Suppressor macrophage (primary cell): ENCODE data around the gene TIGIT.

ENCODE experiments used
- DNase-seq, 4 experiments: peaks; one replicate each; pipeline ENCODE4 v3.0.0-alpha.2; 2020 to 2022

The TIGIT gene

DNA sequence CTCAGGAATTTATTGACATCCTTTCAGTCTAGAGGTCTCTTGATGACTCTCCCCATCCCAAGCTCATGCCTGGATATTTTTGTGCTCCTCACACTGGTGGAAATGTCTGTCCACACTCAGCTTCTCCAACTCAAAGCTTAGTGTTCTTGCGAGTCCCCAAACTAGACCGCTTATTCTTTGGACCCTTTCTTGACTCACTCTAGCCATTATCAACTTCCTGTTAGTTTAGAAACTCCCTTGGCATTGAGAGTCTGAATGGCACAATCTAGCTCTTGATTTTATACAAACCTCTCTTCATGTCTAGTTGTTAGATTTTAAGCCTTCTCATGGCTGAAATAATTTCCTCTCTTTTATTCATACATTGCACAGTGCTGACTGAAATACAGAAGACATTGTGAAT lies 19.6 kb downstream of the TIGIT start:
- no peak for DNase-seq

DNA sequence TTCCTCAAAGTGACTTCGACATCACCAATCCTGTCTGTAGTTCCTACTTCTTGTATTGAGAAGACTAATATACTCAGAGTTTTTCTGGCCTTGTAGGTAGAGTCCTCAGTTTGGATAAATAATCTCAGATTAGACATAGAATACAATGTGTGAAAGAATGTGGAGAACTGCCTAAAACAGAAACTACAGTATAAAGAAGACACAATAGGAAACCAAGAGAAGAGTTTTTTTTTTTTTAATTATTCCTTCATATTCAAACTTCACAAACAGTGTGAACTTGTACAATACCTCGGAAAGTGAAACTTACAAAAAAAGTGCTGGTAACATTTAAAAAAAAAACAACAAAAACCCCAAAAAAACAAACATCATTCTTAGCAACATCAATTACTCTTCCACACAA lies 20.5 kb downstream of the TIGIT start:
- DNase-seq: no peak

DNA sequence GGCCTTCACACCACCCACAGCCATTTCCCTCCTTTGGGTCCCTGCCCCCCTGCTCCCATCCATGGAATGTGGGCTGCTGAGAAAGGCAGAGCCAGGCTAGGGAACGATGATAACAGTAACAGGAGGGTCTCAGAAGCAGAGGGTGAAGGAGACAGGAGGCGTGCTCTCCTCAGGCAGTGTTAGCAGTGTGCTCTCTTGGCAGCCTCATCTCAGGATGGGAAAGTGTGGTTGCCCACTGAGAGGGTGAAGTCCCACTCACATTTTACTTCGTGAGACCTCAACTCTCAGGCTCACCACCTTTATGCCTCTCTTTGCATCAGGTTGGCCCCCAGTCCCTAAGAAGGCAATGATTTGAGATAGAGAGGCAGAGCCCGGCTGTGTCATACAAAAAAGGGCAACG lies 24.5 kb downstream of the TIGIT start:
- DNase-seq: no peak

DNA sequence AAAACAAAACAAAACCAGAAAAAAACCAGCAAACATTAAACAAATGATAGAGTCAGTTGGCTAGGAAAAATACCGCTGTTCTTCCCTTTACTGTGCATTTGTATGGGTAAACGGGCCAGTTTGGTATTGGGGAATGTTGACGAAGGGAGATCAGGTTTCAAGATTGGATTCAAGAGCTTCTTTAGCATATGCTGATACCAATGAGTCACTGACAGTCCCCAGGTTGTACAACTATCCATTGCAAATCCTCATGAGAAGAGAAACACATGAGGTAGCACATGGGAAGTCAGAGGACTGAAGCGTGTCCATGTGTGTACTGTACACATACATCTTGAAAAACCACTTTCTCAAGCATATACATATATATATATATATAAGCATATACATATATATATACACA lies 25.6 kb downstream of the TIGIT start:
- no peak for DNase-seq

DNA sequence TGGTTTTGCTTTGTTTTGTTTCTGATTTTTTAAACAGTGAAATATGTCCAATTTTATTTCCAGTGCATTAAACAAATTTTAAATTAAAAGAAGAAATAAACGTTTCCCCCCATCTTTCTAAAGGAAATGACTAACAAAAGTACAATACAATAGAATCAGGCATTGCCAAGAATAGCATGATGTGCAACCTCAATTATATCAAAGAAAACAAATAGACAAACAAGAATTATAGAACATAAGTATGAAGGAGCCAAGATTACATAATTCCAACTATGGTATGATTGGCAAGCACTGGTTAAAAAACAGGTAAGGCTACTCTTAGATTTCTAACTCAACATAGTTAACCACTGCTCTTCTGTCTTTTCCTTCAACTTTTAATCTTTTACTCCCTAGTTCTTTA lies 26.4 kb downstream of the TIGIT start:
- DNase-seq: no peak

DNA sequence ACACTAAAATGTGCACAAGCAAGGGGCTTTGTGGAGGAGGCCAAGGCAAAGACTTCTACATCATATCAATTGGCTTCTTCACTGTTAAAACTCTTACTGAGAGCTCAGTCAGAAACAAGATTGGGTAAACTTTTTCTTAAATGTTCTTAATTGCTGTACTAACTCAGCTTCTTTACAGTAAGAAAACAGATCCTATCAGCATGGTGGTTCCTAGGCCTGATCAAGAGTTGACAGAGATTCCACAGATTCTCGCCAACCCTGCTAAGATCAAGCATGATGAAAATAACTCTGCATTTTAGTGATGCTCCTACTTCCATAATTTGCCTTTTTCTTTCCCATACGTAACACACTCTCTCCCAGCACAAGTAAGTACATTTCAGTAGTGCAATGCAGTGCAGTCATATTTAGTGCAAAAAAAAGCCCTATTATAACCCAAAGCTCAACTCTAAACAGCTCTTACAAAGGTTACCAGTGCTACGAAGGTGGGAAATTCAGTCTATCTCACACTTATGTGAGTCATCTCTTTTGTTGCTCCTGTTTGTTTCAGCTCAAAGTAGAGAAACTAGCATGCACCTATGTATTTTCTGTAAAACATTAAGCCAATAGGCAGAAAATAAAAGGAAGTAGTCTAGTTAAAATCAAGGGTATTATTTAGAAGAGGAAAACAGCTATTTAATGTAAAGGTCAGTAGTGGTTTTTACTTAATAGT lies 29.9 kb downstream of the TIGIT start:
- no peak for DNase-seq

DNA sequence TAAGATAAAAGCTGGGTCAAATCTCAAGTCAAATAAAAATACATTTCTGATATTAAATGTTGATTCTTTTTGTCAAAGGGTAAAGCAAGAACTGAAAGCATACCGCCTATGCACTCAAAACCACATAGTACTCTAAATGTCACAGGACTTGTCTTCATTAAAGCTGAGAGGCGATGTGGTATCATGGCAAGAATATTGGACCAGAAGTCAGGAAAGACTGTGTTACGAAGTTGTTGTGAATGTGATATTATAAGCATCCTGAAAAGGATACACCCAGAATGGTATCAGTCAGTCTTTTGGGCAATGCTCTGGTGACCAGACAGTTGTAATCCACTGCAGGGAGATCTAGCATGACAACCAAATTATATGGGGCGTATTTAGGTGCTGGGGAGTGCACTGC lies 33.8 kb downstream of the TIGIT start:
- no peak for DNase-seq

DNA sequence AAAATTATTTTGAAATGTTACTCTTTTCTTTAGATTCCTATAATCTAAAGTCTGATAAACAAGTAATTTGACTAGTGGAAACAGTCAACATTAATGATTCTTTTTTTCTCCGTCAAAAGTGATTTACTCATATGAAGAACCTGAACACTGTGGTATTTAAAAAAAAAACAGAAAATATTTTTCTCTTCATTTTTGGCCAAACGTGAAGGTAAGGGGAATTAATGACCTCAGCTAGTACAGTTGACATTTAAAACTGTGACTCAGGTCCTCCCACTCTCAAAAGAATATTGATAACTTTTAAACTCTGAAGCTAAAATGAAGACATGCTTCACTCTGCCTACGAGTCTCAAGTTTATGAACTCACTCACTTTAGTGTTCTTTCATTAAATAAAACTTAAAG lies 34.5 kb downstream of the TIGIT start:
- DNase-seq: no peak

DNA sequence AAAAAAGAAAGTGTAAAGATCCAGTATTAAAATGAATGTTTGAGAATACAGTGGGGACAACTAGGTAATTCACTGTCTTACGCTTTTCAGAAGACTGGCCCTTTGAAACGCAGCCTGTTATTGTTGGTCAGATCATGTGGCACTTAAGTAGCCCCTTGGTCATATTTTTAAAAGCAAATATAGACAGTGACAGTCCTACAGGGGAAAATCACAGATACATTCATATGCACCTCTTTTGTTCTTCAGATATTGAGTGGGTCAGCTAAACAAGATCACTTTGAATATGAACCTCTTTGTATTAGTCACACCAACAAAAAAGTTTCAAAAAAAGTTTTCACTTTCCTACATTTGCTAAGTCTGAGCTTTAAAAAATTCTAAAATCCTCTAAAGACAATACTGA lies 36.0 kb downstream of the TIGIT start:
- no peak for DNase-seq

DNA sequence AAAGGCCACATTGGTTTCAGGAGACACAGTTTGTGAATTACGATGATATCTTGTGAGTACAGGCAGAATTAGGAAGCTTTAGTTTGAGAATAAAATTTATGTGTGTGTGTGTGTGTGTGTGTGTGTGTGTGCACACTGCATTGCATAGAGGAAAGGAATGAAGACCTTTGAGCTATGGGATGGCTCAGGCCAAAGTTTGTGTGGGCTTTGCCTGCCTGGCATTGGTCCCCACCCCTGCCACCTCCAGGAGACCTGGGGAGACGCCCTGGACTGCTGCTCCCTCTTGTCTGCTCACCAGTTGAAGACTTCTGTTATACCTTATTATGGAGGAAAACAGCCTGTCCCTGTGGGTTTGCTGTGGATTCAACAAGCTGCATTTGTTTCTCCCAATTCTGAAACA lies 37.2 kb downstream of the TIGIT start:
- no peak for DNase-seq

DNA sequence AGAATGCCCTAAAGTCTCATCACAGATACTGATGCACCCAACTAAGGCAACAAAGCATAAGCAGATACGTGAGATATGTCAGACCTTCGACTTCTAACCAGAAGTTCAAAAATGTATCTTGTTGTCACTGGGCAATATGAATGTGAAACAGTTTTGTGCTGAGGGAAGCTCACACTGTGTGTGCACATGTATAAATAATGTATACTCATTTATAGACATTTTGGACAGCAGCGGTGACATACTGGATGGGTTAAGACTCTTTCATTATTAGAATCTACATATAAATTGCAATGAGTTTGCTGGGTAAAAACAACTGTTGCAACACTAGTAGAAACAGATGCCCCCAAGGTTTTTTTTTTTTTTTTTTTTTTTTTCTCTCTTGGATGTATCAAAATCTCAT lies 37.9 kb downstream of the TIGIT start:
- no peak for DNase-seq

DNA sequence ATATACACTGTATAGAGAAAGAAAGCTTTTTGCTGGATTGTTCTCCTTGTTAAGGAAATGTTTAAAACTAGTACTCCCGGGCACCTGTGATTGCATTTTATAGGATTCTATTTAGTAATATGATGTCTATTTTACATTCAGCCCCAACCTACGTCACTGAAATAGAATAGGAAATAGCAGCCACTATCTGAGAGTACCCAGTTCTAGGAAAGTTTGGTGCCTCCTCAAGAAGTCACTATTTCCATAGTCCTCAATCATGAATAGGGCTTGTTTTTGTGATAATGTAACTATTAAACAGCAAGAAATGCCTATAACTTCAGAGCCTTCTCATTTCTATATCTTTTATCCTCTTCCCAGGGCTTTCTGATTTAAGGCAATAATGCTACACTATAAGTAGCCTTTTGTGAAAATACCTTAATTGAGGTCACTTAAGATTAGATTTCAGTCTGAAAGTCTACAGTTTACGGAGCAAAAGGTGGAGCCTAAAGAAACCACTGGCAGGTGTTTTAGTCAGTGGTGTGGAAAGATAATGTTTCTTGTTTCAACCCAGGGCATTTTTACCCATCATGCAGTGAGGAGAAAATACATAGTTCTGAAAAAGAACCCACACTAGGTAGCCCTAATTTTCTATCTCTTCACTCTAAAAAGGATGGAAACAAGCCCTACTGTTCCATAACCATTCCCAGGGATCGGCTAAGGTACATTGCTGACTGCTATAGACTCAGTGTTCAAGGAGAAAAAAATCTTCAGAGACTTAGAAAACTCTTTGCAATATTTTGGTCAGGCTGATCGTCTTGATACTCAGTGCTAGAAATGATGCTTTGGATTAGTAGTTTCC lies 38.7 kb downstream of the TIGIT start:
- no peak for DNase-seq

DNA sequence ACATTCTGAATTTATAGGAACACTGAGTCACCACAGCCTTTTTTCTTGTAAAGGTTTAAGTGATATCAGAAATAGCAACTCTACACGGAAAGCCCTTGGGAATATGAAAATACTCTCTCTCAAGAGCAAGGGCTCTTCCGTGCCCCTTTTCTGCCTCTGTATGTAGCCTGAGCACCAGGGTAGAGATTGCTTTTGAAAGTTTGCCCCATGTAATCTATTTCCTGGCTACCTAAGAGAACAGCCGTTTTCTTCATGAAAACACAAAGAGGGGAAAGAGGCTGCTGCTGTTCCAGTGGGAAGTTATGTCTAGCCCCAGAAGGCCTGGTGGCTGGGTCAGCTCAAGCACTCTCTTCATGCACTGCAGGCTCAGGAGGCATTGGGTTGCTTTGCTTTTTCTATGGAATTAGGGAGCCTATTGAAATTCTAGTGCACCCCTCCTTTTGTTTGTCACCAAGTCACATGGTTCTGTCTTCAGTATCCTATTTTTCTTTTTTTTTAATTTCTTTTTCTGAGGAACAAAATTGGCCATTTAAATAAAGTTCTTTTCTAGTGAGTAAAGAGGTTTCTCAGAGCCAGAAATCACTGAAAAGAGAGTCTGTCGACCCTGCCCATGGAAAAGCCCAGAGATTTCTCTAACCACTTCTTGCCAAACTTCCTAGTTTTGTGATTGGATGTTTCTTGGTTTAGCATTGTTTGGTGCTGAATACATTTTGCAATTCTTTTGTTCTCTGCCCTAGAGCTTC lies 39.5 kb downstream of the TIGIT start:
- no peak for DNase-seq

DNA sequence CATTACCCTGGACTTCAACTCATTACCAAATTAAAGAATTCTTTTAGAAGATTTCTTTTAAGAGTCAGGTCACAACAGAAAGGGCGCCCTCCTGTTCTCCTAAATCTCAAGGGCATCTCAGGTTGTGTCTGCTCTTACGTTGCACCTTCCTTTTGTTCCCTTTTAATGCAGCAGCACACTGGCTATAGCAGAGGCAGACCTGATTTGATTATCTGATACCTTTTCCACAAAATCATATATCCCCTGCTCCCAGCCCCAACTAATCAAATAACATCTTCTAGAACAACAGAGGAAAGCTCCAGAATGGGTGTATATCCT lies 40.1 kb downstream of the TIGIT start:
- no peak for DNase-seq

DNA sequence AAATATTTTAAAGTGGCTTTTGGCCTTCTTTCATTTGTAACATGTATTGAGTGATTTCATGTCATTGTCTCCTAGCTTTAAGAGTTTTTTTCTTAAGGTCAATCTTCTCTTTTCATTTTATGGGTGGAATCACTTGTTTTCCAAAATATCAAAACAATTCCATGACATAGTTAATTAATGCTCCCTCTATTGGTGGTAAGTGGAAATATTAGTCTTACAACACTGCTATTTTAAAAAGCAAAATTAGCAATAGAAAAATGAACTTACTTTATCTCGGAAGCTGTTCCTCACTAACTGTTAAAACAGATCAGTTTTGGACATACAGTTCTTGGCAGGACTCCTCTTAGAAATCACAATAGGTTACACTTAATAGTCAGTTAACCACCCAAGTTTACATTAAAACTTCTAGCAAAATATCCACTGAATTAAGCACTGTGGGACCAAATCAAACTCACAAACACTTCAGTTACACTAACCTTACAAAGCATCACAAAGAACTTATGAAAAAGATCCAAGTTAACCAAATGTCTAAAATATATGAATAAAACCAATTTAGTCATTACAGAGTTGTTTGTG lies 42.4 kb downstream of the TIGIT start:
- peak in 1 of 4 experiments; percentile 9 for DNase-seq

DNA sequence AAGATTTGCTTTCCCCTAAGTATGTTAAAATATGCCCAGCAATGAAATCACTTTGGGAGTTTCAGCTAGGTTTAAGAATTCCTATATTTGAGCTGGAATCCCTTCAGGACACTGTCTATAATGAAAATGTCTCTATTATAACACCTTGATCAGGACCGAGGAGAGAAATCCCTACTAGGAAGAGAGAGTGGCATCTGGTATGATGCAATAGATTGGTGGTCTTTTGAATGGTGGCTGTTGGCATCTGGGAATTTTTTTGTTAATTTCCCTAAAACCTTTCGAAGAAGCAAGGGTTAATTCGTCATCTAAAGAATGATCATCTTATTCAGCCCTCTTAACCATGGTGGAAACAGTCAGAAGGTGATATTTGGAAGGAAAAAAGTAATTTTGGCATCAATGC lies 43.0 kb downstream of the TIGIT start:
- DNase-seq: no peak

DNA sequence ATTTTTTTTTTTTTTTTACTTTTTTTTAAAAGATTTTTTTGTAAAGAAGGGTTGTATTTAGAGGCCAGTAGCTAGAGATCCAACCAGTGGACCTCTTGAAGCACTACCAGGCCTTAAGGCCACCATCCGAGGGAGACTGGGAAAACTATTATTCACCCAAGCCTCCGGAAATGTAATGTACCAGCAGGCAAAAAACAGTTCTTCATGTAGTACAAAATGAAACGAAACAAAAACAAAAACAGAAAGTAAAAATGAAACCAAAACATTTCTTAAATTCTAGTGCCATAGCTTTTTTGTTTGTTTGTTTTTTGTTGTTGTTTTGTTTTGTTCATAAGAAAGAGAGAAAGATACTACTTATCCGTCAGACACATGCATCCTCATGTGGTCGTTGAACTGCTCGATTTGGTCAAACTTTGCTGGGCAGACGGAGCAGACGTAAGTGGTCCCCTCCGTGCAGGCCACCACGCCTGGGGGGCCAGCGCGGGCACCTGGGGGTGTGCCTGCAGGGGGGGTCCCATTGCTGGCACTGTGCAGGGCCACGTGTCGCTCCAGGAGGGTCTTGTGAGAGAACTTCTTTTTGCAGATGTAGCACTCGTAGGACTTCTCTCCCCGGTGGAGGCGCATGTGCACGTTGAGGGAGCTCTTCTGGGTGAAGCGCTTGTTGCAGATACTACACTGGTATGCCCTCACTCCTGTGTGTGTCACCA lies 45.0 kb downstream of the TIGIT start:
- DNase-seq: no peak

DNA sequence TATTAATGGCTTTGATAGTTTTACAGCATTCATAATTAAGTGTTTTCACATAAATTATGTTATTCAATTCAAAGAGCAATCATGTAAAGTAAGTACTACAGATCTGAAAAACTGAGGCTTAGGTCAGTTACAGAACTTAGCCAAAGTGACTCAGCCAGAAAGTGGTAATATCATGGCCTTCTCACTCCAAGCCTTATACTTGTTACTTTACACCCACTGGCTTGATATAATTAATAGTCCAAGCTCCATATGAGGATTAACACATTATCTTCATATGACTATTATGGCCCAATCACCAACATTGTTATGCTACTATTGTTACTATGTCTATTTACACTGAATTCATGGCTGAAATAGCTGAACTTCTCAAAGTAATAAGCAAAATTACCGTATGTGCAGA lies 50.7 kb downstream of the TIGIT start:
- DNase-seq: no peak

DNA sequence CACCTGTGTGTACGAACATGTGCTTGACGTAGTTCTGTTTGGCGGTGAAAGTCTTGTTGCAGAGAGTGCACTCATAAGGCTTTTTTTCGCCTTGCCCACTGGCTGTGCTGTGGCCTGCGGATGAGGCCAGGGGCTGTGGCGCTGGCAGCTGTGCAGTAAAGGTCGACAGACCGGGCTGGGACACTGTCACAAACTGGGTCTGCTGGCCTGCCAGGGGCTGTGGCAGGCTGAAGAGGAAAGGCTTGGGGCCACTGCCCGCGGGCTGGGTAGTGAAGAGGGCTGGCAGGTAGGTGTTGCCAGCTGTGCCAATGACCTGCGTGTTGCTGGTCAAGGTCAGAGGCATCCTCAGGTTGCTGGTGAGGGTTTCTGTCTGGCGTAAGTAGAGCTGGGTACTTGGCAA lies 56.4 kb downstream of the TIGIT start:
- no peak for DNase-seq

DNA sequence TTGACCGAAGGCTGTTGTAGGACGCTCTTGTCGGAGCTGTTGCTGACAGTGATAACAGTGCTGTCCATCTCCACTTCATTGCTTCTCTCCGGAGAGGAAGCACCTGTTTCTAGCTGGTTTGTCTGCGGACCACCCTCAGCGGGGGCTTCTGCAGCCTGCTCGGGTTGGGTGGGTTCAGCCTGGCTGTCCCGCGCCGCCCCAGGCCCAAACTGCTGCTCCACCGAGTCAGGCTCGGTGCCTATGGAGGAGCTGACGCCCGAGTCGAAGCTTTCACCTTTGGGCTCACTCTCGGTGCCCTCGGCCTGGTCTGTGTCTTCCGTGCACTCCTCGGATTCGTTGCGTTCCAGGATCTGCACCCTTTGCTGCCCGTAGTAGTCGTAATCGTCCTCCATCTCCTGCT lies 56.9 kb downstream of the TIGIT start:
- DNase-seq: no peak

DNA sequence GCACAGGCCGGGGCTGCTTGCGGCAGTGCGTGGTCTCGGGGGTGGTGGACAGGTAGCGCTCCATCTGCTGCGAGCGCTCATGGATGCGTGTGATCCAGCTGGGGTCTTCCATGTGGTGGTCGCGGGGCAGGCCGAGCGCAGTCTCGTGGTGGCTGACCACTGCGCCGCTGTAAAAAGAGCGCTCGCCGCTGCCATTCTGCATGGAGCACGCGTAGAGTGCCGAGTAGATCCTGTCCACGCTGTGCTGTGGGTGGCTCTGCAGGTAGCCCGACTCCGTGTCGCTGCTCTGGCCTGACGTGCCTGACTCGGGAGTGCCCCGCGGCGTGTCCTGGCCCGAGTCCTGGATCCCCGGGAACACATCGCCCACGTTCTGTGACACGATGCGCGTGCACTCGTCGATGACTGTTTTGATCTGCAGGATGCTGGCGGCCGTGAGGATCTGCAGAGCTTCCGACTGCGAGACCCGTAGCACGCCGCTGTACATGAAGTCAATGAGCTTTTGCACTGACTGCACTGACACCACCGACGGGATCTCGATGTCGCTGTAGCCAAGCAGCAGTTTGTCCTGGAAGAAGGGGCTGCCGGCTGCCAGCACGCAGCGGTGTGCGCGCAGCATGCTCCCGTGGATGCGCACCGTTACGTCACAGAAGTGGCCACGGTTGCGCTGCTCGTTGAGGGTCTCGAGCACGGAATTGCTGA lies 57.4 kb downstream of the TIGIT start:
- no peak for DNase-seq

DNA sequence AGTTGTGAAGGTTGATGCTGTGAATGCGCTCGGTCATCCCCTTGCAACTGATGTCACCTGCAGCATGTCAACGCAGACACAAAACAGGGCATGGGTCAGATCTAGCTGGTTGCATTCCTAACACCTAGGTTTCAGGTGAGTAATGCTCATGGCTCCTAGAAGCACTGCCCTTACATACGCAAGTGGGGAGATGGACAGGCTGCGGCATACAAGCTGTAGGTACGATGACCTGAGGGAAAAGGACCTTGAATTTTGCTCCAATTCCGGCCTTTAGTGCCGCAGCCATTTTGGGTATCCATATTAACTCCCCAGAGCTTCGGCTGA lies 58.0 kb downstream of the TIGIT start:
- no peak for DNase-seq
